Muscle layer of duodenum (tissue), 2 donors: ENCODE results near the gene CADPS.
A peak's percentile ranks its signal among the peaks of the same experiment; 100 is the strongest.

Experiments used
- H3K27ac ChIP-seq: one replicate; pipeline ENCODE4 v1.7.0; 2013; ENCODE audit warnings: mild to moderate bottlenecking, low read length
- H3K27me3 ChIP-seq: one replicate; pipeline ENCODE4 v1.7.0; 2013; ENCODE audit warnings: low read depth, mild to moderate bottlenecking, control low read depth, low read length
- H3K36me3 ChIP-seq, 2 donors: one replicate each; pipeline ENCODE4 v1.7.0; 2013; ENCODE audit warnings: low read length in 2 of 2, control low read depth in 1 of 2, mild to moderate bottlenecking in 1 of 2; ENCODE audit not compliant: insufficient read depth in 2 of 2, control insufficient read depth in 1 of 2
- H3K4me1 ChIP-seq, 2 donors: one replicate each; pipeline ENCODE4 v1.7.0; 2013; ENCODE audit warnings: low read length in 2 of 2, mild to moderate bottlenecking in 2 of 2, control low read depth in 1 of 2, moderate library complexity in 1 of 2; ENCODE audit not compliant: insufficient read depth in 2 of 2, control insufficient read depth in 1 of 2
- H3K4me3 ChIP-seq, 2 donors: one replicate each; pipeline ENCODE4 v1.7.0; 2013; ENCODE audit warnings: low read length in 2 of 2, low read depth in 1 of 2, mild to moderate bottlenecking in 1 of 2
- H3K9me3 ChIP-seq, 2 donors: one replicate each; pipeline ENCODE4 v1.7.0; 2013; ENCODE audit warnings: low read length in 2 of 2, control low read depth in 1 of 2, mild to moderate bottlenecking in 1 of 2; ENCODE audit not compliant: control insufficient read depth in 1 of 2
- donor health status: healthy.

The CADPS gene

DNA sequence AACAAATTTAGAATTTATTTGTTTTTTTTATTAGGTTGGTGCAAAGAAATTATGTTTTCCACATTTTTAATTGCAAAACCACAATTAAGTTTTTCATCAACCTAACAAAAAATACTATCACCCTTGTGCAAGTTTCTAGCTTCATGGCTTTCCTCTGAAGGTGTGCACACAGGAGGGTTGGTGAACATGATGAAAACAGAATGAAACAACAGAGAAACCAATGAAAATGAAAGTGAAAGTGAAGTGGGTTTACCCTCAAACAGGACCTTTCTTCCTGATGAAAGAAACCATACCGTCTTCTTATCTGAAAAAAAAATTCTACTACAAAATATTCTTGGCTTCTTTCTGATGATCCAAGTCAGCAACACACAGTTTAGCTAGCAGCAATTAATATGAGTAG, 429.9 kb downstream of the CADPS start:
- Histone ChIP-seq H3K27me3 (no peaks in the 10 kb centered on the region), H3K27ac (no peak overlapping the region), H3K4me1 (no peaks in the 10 kb centered on the region), H3K4me3 (peak overlapping the region; percentile 5 to 45), H3K36me3 (no peaks in the 10 kb centered on the region), H3K9me3 (no peaks in the 10 kb centered on the region)

GRCh38 chr3:62439978-62440377, 435.2 kb downstream of the CADPS start:
- no peaks in the 10 kb centered on the region for H3K9me3 ChIP-seq
- no peaks in the 10 kb centered on the region for H3K36me3 ChIP-seq
- no peaks in the 10 kb centered on the region for H3K27me3 ChIP-seq

DNA sequence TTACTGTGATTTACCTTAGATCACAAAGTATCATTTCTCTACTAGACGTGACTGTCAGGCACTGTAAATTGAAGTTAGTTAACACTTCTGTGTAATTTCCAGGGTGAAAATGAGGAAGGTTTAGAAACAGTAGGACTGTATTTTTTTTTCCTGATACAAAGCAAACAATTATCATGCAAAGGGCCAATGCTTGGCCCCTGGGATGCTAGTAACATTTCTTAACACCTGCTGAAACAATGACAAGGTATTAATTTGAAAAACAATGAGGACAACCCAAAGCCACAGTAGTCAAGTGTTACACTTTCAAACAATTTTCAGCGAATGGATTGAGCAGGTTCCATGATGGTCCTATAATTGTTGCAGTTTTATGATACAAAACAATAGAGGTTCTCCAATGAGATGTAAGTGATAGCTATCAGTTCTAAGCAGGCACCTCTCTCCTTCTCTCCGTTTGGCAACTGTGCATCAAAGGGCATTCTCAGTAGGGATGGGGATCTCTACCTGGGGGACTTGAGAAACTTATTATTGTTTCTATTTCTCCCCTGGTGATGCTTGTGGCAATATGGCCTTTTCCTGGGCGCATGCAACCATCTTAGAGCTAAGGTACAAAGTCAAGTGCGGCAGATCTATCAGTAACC, 435.9 kb downstream of the CADPS start:
- no peak overlapping the region for H3K4me3 ChIP-seq
- H3K27ac ChIP-seq = no peak overlapping the region
- no peaks in the 10 kb centered on the region for H3K4me1 ChIP-seq
- H3K27me3 ChIP-seq = no peaks in the 10 kb centered on the region
- H3K36me3 ChIP-seq = no peaks in the 10 kb centered on the region
- H3K9me3 ChIP-seq = no peaks in the 10 kb centered on the region

More at GRCh38 chr3:62439978-62440377, 435.2 kb downstream of the CADPS start:
- Histone ChIP-seq H3K4me1 (no peaks in the 10 kb centered on the region), H3K27ac (no peak overlapping the region), H3K4me3 (no peak overlapping the region)

DNA sequence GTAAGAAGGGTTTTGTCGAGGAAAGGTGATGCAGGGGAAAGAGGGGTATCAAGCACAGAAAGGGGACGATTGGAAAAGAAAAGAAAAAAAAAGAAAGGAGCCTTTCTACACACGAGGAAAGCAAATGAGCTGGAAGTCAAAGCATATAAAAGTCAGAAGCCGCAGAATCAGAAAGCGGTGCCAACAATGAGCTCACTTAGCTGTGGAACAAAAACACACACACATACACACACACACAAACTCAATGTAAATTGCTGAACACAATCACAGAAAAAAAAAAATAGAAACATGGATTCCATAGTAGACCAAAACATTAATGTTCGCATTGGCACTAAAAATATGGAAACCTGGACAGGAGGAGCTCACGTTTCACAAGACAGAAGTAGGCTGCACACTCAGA, 438.4 kb downstream of the CADPS start:
- Histone ChIP-seq H3K4me3 (no peak overlapping the region), H3K27me3 (no peaks in the 10 kb centered on the region), H3K4me1 (no peaks in the 10 kb centered on the region), H3K36me3 (no peaks in the 10 kb centered on the region), H3K9me3 (no peaks in the 10 kb centered on the region), H3K27ac (no peak overlapping the region)

GRCh38 chr3:62433396-62433795, 441.8 kb downstream of the CADPS start:
- H3K4me1 ChIP-seq = no peaks in the 10 kb centered on the region
- H3K9me3 ChIP-seq = no peaks in the 10 kb centered on the region
- no peak overlapping the region for H3K4me3 ChIP-seq
- H3K27me3 ChIP-seq = no peaks in the 10 kb centered on the region
- no peaks in the 10 kb centered on the region for H3K36me3 ChIP-seq
- H3K27ac ChIP-seq = no peak overlapping the region

DNA sequence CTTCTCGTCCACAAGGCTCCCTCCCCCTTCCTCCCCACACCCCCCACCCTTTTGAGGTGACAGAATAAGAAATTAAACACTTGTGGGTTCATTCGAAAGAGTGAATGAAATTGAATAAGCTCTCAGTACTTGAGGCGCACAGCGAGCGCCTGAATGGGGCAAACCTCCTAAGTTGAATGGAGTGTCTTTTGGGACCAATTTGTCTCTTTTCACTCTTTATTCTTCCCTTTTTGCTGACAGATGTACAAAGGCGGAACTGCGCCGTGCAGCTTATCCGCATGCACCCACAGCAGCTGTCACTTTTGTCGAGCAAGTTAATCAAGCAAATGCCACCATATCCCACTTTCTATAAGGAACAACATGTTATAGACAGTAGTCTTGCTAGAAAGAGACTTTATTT, 454.0 kb downstream of the CADPS start:
- Histone ChIP-seq H3K4me1 (no peaks in the 10 kb centered on the region), H3K9me3 (no peaks in the 10 kb centered on the region), H3K4me3 (no peak overlapping the region), H3K36me3 (no peaks in the 10 kb centered on the region), H3K27ac (no peak overlapping the region), H3K27me3 (no peaks in the 10 kb centered on the region)

DNA sequence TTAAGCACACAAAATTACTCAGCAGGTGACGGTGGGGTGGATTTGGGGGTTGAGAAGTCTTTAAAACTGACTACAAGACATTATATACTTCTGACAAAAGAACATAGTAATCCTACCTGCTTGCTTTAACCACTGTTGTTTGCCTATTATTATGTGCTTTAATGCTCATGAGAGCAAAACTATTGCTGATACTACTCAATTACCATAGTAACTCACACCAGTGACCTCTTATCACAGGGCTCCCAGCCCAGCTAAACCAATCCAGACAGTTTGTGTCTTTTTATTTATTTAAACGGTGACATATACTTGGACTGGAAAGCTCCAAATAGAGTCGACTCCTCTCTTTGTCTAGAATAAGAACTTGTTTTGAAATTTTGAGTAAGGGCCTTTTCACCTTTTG, 459.1 kb downstream of the CADPS start:
- H3K27me3 ChIP-seq = no peaks in the 10 kb centered on the region
- H3K4me3 ChIP-seq = no peak overlapping the region
- H3K9me3 ChIP-seq = no peaks in the 10 kb centered on the region
- no peak overlapping the region for H3K27ac ChIP-seq
- H3K4me1 ChIP-seq = no peaks in the 10 kb centered on the region
- no peaks in the 10 kb centered on the region for H3K36me3 ChIP-seq

DNA sequence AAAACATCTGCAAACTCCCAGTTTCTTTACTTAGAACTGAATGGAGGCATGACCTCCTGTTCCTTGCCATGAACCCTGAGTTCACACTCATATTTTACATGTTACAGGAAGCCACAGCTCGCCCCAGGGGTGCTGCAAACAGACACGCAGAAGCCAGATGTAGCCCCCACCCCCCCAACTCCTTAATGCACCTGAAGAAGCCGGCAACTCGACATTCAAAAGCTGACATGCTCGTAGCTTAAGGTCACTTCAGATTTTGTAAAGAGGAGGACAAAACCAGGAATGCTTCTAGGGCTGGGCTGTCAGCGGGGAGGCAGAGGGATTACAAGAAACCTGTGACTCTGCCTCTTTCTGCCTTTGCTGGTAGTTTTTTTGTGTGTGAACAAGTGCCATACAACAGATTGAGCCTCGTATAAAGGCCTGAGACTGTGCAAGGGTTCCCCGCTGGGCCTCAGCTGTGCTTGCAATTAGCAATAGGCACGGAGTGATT, 459.9 kb downstream of the CADPS start:
- H3K4me3 ChIP-seq = no peak overlapping the region
- no peaks in the 10 kb centered on the region for H3K36me3 ChIP-seq

GRCh38 chr3:62414786-62415185, 460.4 kb downstream of the CADPS start:
- no peaks in the 10 kb centered on the region for H3K27me3 ChIP-seq
- H3K4me3 ChIP-seq = no peak overlapping the region
- no peaks in the 10 kb centered on the region for H3K9me3 ChIP-seq
- H3K27ac ChIP-seq = no peak overlapping the region
- no peaks in the 10 kb centered on the region for H3K4me1 ChIP-seq
- no peaks in the 10 kb centered on the region for H3K36me3 ChIP-seq

More for the DNA sequence above, 459.9 kb downstream of the CADPS start:
- Histone ChIP-seq H3K4me1 (no peaks in the 10 kb centered on the region), H3K27ac (no peak overlapping the region), H3K27me3 (no peaks in the 10 kb centered on the region), H3K9me3 (no peaks in the 10 kb centered on the region)

- Histone ChIP-seq H3K4me3 (no peak overlapping the region), H3K36me3 (no peaks in the 10 kb centered on the region), H3K9me3 (no peaks in the 10 kb centered on the region), H3K27me3 (no peaks in the 10 kb centered on the region), H3K27ac (no peak overlapping the region), H3K4me1 (no peaks in the 10 kb centered on the region)
Observed at GRCh38 chr3:62413687-62414086, 461.5 kb downstream of the CADPS start.

DNA sequence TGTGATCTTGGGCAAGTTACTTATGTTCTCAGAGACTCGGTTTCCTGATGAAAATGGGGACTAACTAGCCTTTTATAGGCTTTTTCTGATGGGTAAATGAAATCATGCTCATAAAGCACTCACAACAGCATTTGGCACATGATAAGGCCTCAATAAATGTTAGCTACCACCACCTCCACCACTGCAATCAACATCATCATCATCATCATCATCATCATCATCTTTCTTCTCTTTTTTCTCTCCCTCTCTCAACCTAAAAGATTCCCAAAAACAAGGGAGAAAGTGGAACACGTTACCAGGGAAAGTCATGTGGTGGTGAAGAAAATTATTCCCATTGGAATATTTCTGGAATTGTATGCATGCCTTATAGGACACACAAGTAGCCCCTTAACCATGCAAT, 468.3 kb downstream of the CADPS start:
- Histone ChIP-seq H3K9me3 (no peaks in the 10 kb centered on the region), H3K27ac (no peak overlapping the region), H3K36me3 (no peaks in the 10 kb centered on the region), H3K27me3 (no peaks in the 10 kb centered on the region), H3K4me3 (no peak overlapping the region), H3K4me1 (no peaks in the 10 kb centered on the region)

- Histone ChIP-seq H3K4me3 (no peak overlapping the region), H3K27me3 (no peaks in the 10 kb centered on the region), H3K36me3 (no peaks in the 10 kb centered on the region), H3K27ac (no peak overlapping the region), H3K4me1 (no peaks in the 10 kb centered on the region), H3K9me3 (no peaks in the 10 kb centered on the region)
Observed at GRCh38 chr3:62405566-62405965, 469.6 kb downstream of the CADPS start.
